Cardiac muscle cell (in vitro differentiated cells and primary cell): Measurements from ENCODE around the gene PLA2R1. TPM values are rescaled to one million over a fixed set of nuclear protein-coding genes. Genes with fewer than 3 reads are reported as not detected.

Experiments
- DNase-seq, 2 donors: peaks; one replicate each; pipeline versions ENCODE4 v3.0.0 to v3.0.0-alpha.2; 2010 to 2017; ENCODE audit warnings: low read depth in 1 of 2, low spot score in 1 of 2
- H3K27ac ChIP-seq: fragments of 200-600 bp; sonication (generic); 2 replicates; pipeline ENCODE4 v1.5.1; 2016
- H3K27me3 ChIP-seq: fragments of 200-600 bp; sonication (generic); 2 replicates; pipeline ENCODE4 v1.6.0; 2016; ENCODE audit warnings: control low read depth
- H3K36me3 ChIP-seq: fragments of 200-600 bp; sonication (generic); 2 replicates; pipeline ENCODE4 v1.5.1; 2016; ENCODE audit warnings: control low read depth
- H3K4me1 ChIP-seq: fragments of 200-600 bp; sonication (generic); 2 replicates; pipeline ENCODE4 v1.8.1; 2017; ENCODE audit warnings: low read depth, mild to moderate bottlenecking, mixed run types
- H3K4me3 ChIP-seq: fragments of 200-600 bp; sonication (generic); 2 replicates; pipeline ENCODE4 v1.5.1; 2016; ENCODE audit warnings: mild to moderate bottlenecking
- H3K9me3 ChIP-seq: fragments of 200-600 bp; sonication (generic); 2 replicates; pipeline ENCODE4 v1.5.1; 2017; ENCODE audit warnings: low read depth, mild to moderate bottlenecking, control low read depth
- CTCF ChIP-seq: IDR thresholded peaks from 2 replicates; pipeline ENCODE4 v1.5.1; 2012; ENCODE audit warnings: low read depth, mild to moderate bottlenecking, low read length
- polyA plus RNA-seq: library from polyadenylated mRNA; unstranded; fragments of >200 nt; fragmentation: Nextera tagmentation; extraction: Ambion mirVana; gene quantifications from 2 replicates; pipeline ENCODE4 v1.2.1, GENCODE V29; 2016
- total RNA-seq: library from RNA; depleted of rRNA; stranded (reverse); fragments of >200 nt; gene quantifications from 2 replicates; pipeline ENCODE4 v1.2.3, GENCODE V29; 2016

The PLA2R1 gene
- total and polyA plus RNA-seq, 2 experiments from 2014 or later = 0.09 TPM; not detected in 1

- no peak overlapping the region for H3K4me3 ChIP-seq
- H3K36me3 ChIP-seq = no peaks in the 10 kb centered on the region
- H3K9me3 ChIP-seq = no peaks in the 10 kb centered on the region
- no peak overlapping the region for H3K27ac ChIP-seq
- no peaks in the 10 kb centered on the region for H3K4me1 ChIP-seq
- peaks cover 43% of the 10 kb centered on the region for H3K27me3 ChIP-seq
- DNase-seq = peak in 1 of 2 donors; percentile 13
- no peak for TF ChIP-seq CTCF
Observed at GRCh38 chr2:160063271-160063670, 856 bp upstream of the PLA2R1 start.

- Histone ChIP-seq H3K4me1 (no peaks in the 10 kb centered on the region), H3K9me3 (no peaks in the 10 kb centered on the region), H3K36me3 (no peaks in the 10 kb centered on the region), H3K27ac (no peak overlapping the region), H3K27me3 (peaks cover 43% of the 10 kb centered on the region), H3K4me3 (peak overlapping the region; percentile 46)
- peak in 1 of 2 donors; percentile 25 for DNase-seq
- no peak for TF ChIP-seq CTCF
Observed at GRCh38 chr2:160061944-160062291, 497 bp downstream of the PLA2R1 start.

GRCh38 chr2:160061533-160061932, 882 bp downstream of the PLA2R1 start:
- Histone ChIP-seq H3K9me3 (no peaks in the 10 kb centered on the region), H3K27me3 (peaks cover 43% of the 10 kb centered on the region), H3K27ac (no peak overlapping the region), H3K4me3 (peak overlapping the region; percentile 46), H3K36me3 (no peaks in the 10 kb centered on the region), H3K4me1 (no peaks in the 10 kb centered on the region)
- no peak for TF ChIP-seq CTCF
- DNase-seq = no peak

- no peaks in the 10 kb centered on the region for H3K36me3 ChIP-seq
- no peaks in the 10 kb centered on the region for H3K9me3 ChIP-seq
- peaks cover 43% of the 10 kb centered on the region for H3K27me3 ChIP-seq
- no peak overlapping the region for H3K4me3 ChIP-seq
- DNase-seq = no peak
- no peaks in the 10 kb centered on the region for H3K4me1 ChIP-seq
- no peak for TF ChIP-seq CTCF
- no peak overlapping the region for H3K27ac ChIP-seq
Observed at GRCh38 chr2:160060297-160060696, 2.1 kb downstream of the PLA2R1 start.

GRCh38 chr2:160057356-160057755, 5.1 kb downstream of the PLA2R1 start:
- no peaks in the 10 kb centered on the region for H3K4me1 ChIP-seq
- H3K27me3 ChIP-seq = peaks cover 26% of the 10 kb centered on the region
- H3K4me3 ChIP-seq = no peak overlapping the region
- no peak overlapping the region for H3K27ac ChIP-seq
- H3K36me3 ChIP-seq = no peaks in the 10 kb centered on the region
- TF ChIP-seq CTCF = no peak
- DNase-seq = no peak
- no peaks in the 10 kb centered on the region for H3K9me3 ChIP-seq

- peaks cover 14% of the 10 kb centered on the region for H3K27me3 ChIP-seq
- H3K4me3 ChIP-seq = no peak overlapping the region
- DNase-seq = no peak
- TF ChIP-seq CTCF = no peak
- no peaks in the 10 kb centered on the region for H3K4me1 ChIP-seq
- no peak overlapping the region for H3K27ac ChIP-seq
- no peaks in the 10 kb centered on the region for H3K36me3 ChIP-seq
- no peaks in the 10 kb centered on the region for H3K9me3 ChIP-seq
Observed at GRCh38 chr2:160055726-160056108, 6.7 kb downstream of the PLA2R1 start.
